HG03064 (cell line): ENCODE measurements around the gene USP15.
"Not testable (repeated sequence)": the region's sequence is repeated elsewhere in the genome, so short reads cannot be mapped to it uniquely, and the experiment has no call there.

Experiments
- ATAC-seq: cut with Tn5 transposase; IDR thresholded peaks from one replicate; pipeline ENCODE4 v1.9.1; 2021; ENCODE audit warnings: low read depth; ENCODE audit not compliant: unreplicated experiment

The USP15 gene

GRCh38 chr12:62313727-62314380 lies 53.6 kb downstream of the USP15 start:
- no peak for ATAC-seq

DNA sequence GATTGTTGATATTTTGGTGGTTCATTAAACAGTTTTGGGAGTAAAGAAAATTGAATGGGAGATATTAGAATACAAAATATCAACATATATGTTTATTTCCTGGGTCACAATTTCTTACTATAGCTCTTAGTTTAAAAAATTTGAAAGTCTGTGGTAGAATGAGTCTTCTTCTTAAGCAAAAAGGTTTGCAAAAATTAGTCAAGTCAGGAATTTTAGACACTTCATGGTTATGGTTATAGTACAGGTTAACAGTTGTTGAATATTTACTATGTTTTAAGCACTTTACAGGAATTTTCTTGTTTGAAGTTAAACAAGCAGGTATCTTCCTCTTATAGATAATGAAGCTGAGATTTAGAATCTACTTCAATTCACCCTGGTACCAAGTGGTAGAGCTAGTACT lies 56.8 kb downstream of the USP15 start:
- ATAC-seq = no peak

GRCh38 chr12:62319058-62319457 lies 58.9 kb downstream of the USP15 start:
- no peak for ATAC-seq

- ATAC-seq = no peak
Measured at GRCh38 chr12:62320054-62320453, 59.9 kb downstream of the USP15 start.

DNA sequence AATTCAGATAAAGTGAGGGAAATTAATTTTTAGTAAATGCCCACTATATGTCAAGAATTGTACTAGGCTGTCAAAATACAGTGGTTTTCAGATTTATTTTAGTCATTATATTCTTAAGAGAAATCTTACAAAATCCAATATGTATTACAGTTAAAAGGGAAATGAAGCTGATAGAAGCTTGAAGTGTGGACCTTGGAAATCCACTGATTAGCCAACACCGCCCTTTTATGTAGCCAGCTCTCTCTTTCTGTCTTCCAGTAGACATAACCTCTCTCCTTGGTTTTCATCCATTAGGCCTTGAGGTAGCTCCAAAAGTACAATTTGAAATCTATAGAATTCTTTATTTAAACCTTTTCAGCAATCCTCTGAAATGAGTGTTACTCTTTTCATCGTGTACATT lies 63.2 kb downstream of the USP15 start:
- ATAC-seq = no peak

GRCh38 chr12:62328296-62328921 lies 68.2 kb downstream of the USP15 start:
- ATAC-seq = no peak

GRCh38 chr12:62331306-62331705 lies 71.1 kb downstream of the USP15 start:
- no peak for ATAC-seq

GRCh38 chr12:62332598-62332997 lies 72.4 kb downstream of the USP15 start:
- no peak for ATAC-seq

- no peak for ATAC-seq
Measured at GRCh38 chr12:62335057-62335456, 74.9 kb downstream of the USP15 start.

DNA sequence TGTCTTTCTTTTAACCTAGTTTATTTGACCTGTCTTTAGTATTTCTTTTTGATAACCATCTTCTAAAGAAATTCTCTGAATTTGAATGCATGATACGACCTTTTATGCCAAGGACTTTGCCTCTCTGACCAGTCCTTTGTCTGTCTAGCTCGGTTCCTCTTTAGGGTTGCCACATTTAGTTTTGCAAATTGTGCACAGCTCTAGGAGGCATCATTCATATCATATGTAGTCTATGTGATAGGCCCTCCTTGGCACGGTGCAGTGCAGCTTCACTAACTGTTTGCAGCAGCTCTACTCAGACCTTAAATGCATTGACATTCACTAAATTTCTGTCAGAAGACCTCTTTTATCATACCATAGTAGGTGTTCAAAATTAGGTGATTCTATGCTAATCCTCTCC lies 75.6 kb downstream of the USP15 start:
- ATAC-seq = no peak

GRCh38 chr12:62337643-62338042 lies 77.4 kb downstream of the USP15 start:
- not testable (repeated sequence) for ATAC-seq

DNA sequence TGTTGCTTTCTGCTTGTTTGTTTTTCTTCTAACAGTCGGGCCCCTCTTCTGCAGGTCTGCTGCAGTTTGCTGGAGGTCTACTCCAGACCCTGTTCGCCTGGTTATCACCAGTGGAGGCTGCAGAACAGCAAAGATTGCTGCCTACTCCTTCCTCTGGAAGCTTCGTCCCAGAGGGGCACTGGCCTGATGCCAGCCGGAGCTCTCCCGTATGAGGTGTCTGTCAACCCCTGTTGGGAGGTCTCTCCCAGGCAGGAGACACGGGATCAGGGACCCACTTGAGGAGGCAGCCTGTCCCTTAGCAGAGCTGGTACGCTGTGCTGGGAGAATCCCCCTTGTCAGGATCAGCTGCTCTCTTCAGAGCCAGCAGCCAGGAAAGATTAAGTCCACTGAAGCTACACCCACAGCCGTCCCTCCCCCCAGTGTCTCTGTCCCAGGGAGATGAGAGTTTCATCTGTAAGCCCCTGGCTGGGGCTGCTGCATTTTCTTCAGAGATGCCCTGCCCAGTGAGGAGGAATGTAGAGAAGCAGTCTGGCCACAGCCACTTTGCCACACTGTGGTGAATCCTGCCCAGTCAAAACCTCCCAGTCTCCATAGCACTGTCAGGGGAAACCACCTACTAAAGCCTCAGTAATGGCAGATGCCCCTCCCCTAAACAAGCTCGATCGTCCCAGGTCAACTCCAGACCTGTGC lies 82.6 kb downstream of the USP15 start:
- not testable (repeated sequence) for ATAC-seq

DNA sequence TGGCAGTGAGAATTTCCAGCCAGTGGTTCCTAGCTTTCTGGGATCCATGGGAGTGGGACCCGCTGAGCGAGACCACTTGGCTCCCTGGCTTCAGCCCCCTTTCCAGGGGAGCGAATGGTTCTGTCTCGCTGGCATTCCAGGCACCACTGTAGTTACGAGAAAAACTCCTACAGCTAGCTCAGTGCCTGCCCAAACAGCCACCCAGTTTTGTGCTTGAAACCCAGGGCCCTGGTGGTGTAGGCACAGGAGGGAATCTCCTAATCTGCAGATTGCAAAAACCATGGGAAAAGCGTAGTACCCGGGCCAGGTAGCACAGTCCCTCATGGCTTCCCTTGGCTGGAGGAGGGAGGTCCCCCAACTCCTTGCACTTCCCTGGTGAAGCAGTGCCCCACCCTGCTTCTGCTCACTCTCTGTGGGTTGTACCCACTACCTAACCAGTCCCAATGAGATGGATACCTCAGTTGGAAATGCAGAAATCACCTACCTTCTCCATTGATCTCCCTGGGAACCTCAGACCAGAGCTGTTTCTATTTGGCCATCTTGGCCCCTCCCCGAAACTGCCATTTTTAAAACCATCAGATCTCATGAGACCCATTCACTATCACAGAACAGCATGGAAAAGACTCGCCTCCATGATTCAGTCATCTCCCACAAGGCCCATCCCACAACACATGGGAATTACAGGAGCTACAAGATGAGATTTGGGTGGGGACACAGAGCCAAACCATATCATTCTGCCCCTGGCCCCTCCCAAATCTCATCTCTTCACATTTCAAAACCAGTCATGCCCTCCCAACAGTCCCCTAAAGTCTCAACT lies 83.3 kb downstream of the USP15 start:
- ATAC-seq = not testable (repeated sequence)

DNA sequence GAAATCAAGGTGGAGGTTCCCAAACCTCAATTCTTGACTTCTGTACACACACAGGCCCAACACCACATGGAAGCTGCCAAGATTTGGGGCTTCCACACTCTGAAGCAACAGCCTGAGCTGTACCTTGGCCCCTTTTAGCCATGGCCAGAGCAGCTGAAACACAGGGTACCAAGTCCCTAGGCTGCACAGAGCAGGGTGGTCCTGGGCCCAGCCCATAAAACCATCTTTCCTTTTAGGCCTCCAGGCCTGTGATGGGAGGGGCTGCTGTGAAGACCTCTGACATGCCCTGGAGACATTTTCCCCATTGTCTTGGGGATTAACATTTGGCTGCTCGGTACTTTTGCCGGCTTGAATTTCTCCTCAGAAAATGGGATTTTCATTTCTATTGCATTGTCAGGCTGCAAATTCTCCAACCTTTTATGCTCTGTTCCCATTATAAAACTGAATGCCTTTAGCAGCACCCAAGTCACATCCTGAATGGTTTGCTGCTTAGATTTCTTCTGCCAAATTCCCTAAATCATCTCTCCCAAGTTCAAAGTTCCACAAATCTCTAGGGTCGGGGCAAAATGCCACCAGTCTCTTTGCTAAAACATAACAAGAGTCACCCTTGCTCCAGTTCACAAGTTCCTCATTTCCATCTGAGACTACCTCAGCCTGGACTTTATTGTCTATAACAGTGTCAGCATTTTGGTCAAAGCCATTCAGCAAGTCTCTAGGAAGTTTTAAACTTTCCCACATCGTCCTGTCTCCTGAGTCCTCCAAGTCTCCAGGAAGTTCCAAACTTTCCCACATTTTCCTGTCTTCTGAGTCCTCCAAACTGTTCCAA lies 84.7 kb downstream of the USP15 start:
- not testable (repeated sequence) for ATAC-seq

- ATAC-seq = no peak
Measured at GRCh38 chr12:62345667-62346066, 85.5 kb downstream of the USP15 start.

DNA sequence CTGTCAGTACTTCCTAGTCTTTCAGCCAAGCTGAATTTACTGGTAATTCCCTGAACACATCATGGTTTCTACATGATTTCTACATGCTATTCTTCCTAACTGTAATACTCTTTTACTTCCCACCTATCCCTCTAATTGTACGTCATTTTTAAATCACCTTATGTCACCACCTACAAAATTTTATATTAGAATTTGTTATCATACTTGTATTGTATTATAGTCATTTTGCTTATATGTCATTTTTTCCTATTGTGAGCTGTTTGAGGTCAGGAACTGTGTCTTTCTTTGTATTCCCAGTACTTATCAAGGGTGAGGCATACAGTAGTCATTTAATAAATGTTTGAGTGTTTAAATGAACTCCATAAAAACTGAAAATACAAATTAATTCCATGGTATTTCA lies 86.6 kb downstream of the USP15 start:
- ATAC-seq = no peak

DNA sequence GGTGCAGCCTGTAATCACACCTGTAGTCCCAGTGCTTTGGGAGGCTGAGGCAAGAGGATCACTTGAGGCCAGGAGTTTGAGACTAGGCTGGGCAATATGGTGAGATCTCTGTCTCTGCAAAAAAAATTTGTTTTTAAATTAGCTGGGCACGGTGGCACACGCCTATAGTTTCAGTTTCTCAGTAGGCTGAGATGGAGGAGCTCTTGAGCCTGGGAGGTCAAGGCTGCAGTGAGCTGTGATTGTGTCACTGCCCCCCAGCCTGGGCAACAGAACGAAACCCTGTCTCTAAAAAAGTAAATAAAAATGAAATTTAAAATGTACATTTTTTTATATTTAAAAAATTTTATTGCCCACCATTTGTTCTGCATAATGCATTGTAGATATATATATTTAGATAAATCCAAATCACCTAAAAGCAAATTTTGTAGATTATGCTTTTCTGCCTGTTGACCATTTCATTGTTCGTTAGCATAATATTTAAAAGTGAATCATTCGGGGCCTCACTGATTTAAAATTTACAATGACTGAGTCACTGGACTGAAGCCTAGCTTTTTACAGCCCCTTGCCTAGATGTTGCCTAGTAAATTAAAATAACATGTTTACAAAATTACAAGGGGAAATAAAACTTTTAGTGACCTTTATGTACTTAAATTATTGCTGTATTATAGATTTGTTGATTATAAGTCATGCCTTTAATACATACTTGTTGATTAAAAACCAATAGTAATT lies 87.9 kb downstream of the USP15 start:
- no peak for ATAC-seq

- no peak for ATAC-seq
Measured at GRCh38 chr12:62350554-62350953, 90.3 kb downstream of the USP15 start.

- ATAC-seq = no peak
Measured at GRCh38 chr12:62351326-62351725, 91.1 kb downstream of the USP15 start.

DNA sequence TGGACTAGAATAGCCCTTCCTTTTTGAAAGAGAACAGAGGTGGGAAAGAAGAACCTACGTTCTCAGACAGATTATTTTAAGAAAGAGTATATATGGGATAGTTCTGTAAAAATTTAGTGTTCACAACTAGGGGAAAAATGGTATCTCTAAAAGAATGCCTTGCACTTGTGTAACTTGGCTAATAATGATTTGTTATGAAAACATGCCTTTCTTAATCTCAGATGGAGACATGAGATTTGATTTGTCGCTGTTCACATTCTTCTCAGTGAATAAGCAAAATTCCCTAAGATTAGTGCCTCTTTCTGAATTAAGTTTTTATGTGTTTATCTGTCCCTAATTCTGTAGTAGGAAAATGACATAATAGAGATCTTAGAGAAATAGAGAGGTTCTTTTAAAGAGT lies 100.8 kb downstream of the USP15 start:
- no peak for ATAC-seq
